BJ (cell line): ENCODE results near the gene BCAS3. TPM values are rescaled to one million over a fixed set of nuclear protein-coding genes. Genes with fewer than 3 reads are reported as not detected.
"Not testable (repeated sequence)": the region's sequence is repeated elsewhere in the genome, so short reads cannot be mapped to it uniquely, and the experiment has no call there.

Experiments used
- CTCF ChIA-PET: fragments of 350-600 bp; formaldehyde crosslinking; extraction: SDS; loops from one replicate; lab custom pipeline; 2021; ENCODE audit warnings: antibody characterized with exemption, inconsistent platforms; lab: Yijun Ruan, JAX
- POLR2A ChIA-PET: fragments of 300-600 bp; sonication (Branson Sonifier 250); formaldehyde crosslinking; extraction: SDS; loops from one replicate; lab custom pipeline; 2021; ENCODE audit warnings: antibody characterized with exemption; lab: Charles Lee
- DNase-seq: peaks from one replicate; pipeline ENCODE4 v3.0.0-alpha.2; 2011; ENCODE audit warnings: low read depth
- H3K27me3 ChIP-seq: 2 replicates; pipeline ENCODE4 v1.6.0; 2011; ENCODE audit warnings: low read length; ENCODE audit not compliant: control insufficient read depth, insufficient read depth
- H3K36me3 ChIP-seq: 2 replicates; pipeline ENCODE4 v1.5.1; 2011; ENCODE audit warnings: low read length; ENCODE audit not compliant: control insufficient read depth, insufficient read depth
- H3K4me3 ChIP-seq: 2 replicates; pipeline ENCODE4 v1.5.1; 2011; ENCODE audit warnings: low read depth, mild to moderate bottlenecking, control low read depth, low read length
- CTCF ChIP-seq: IDR thresholded peaks from 2 replicates; pipeline ENCODE4 v1.5.1; 2011; ENCODE audit warnings: low read depth, mild to moderate bottlenecking, control low read depth, inconsistent platforms, low read length, moderate library complexity; ENCODE audit not compliant: insufficient read depth
- polyA plus RNA-seq: library from polyadenylated mRNA; depleted of rRNA; stranded (reverse); fragments of >200 nt; gene quantifications from 2 replicates; pipeline ENCODE4 v1.2.3, GENCODE V29; 2011

BCAS3 gene
- polyA plus RNA-seq, 1 experiment: 19.5 TPM

DNA sequence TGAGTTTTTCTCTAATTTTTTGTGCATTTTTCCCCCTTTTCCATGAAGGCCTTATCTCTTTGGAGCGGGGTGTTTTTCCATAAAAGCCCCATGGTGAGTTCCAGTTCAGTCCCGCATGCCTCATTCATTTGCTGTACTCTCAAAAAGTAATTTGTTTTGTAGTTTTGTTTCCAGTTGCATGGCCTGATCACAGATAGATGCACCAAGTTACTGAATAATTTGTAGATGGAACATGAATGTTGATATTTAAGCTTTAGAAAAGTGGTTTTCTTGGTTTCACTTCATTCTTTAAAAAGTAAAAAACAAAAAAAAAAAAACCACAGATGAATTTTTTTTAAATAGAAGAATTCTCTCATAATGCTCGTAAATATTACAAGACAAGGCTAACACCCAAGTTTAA, 349.2 kb downstream of the BCAS3 start:
- POLR2A ChIA-PET: no interaction called here

DNA sequence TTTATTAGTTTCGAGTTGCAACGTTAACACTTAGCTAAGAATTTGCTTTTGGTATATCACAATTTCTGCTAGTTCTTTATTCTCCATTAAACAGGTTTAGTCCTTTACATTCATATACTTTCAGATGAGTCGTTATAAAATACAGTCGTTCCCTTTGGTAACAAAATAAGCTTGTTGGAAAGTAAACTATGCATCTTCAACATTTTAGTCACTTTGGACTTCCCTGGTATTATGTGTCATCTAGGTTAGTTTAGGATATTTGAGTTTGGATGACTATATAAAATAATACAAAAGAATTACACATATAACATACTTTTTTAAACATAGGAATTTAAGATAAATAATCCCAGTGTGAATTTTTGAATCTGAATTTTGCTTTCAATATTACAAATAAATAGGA, 351.5 kb downstream of the BCAS3 start:
- no peak for DNase-seq
- ChIA-PET CTCF (interaction anchor here (0.5 kb wide), 1 partner anchor 223 kb away, joined by 3 read pairs; no protein-coding TSS in a partner anchor), POLR2A (no interaction called here)
- Histone ChIP-seq H3K4me3 (no peak overlapping the region), H3K36me3 (no peaks in the 10 kb centered on the region), H3K27me3 (no peaks in the 10 kb centered on the region)
- TF ChIP-seq CTCF: no peak

More for the DNA sequence above, 349.2 kb downstream of the BCAS3 start:
- DNase-seq: no peak
- no peaks in the 10 kb centered on the region for H3K27me3 ChIP-seq
- CTCF ChIA-PET: no interaction called here
- H3K4me3 ChIP-seq: no peak overlapping the region
- no peaks in the 10 kb centered on the region for H3K36me3 ChIP-seq
- TF ChIP-seq CTCF: no peak

DNA sequence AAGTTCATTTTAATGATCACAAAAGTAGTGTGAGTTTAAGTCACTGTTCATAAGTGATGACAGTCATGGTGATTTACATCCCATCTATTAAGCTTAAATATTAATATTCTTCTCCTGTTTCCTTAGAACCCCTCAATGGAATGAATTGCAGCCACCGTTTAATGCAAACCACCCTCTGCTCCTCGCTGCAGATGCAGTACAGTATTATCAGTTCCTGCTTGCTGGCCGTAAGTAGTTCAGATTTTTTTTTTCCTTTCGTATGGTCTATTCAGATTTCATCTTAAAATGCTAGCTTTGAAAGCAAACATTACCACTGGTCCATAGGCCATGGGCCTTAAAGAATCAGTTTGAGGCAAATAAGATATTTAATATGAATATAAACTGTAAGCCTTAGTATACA, 363.0 kb downstream of the BCAS3 start:
- no peaks in the 10 kb centered on the region for H3K36me3 ChIP-seq
- CTCF ChIA-PET: no interaction called here
- H3K27me3 ChIP-seq: no peaks in the 10 kb centered on the region
- DNase-seq: no peak
- POLR2A ChIA-PET: no interaction called here
- no peak for TF ChIP-seq CTCF
- no peak overlapping the region for H3K4me3 ChIP-seq

DNA sequence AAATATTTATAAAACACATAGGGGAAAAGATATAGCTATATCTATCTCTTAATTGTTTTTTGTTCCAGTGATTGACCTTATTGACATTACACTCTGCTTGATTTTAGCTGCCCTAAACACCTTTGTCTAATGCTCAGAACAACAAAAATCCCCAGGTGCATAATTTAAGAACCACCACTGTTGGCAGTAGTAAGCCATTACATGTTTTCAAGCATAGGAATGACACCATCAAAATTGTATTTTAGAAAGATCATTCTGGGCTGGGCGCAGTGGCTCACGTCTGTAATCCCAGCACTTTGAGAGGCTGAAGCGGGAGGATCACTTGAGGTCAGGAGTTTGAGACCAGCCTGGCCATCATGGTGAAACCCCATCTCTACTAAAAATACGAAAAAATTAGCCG, 364.7 kb downstream of the BCAS3 start:
- DNase-seq, H3K4me3 ChIP-seq, CTCF ChIA-PET, H3K27me3 ChIP-seq, POLR2A ChIA-PET, H3K36me3 ChIP-seq: not testable (repeated sequence)

DNA sequence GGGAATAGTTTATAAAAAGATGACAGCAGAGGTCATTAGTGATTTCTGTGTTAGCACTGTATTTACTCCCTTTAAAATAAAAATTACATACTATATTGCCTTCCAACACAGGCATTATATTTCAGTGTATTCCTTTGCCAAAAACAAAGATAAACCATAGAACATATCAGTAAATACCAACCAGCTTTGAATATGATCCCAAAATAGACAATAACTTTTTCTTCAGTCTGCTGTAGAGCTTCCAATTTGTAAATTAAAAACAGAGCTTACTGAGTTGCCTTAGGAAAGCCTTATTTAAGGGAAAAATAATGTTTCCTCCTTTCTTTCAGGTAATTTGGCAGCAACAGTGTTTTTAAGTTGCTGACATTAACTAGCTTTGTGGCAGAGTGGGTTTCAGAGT, 369.9 kb downstream of the BCAS3 start:
- ChIA-PET POLR2A (no interaction called here), CTCF (no interaction called here)
- Histone ChIP-seq H3K27me3 (no peaks in the 10 kb centered on the region), H3K4me3 (no peak overlapping the region), H3K36me3 (no peaks in the 10 kb centered on the region)
- DNase-seq: no peak
- no peak for TF ChIP-seq CTCF

GRCh38 chr17:61048376-61049106, 370.9 kb downstream of the BCAS3 start:
- Histone ChIP-seq H3K27me3 (no peaks in the 10 kb centered on the region), H3K4me3 (no peak overlapping the region), H3K36me3 (no peaks in the 10 kb centered on the region)
- POLR2A ChIA-PET: no interaction called here
- DNase-seq: no peak
- no peak for TF ChIP-seq CTCF
- CTCF ChIA-PET: no interaction called here
